Upper lobe of left lung (tissue), 6 donors: Measurements from ENCODE around the gene DNLZ. TPM values are rescaled to one million over a fixed set of nuclear protein-coding genes. Genes with fewer than 3 reads are reported as not detected.
A peak's percentile ranks its signal among the peaks of the same experiment; 100 is the strongest.

Experiments
- ATAC-seq, 2 donors: fragments of 200-7000 bp; cut with Tn5 transposase; one replicate each; pipeline ENCODE4 v1.9.1; 2022; ENCODE audit warnings: mild to moderate bottlenecking in 2 of 2, moderate library complexity in 2 of 2; ENCODE audit not compliant: low FRiP score in 2 of 2
- DNase-seq, 2 donors: peaks; one replicate each; pipeline ENCODE4 v3.0.0-alpha.2; 2019 to 2020
- H3K27ac ChIP-seq, 4 donors: fragments of 200-600 bp; sonication (generic); one replicate each; pipeline ENCODE4 v1.5.1; 2016 to 2019
- H3K27me3 ChIP-seq, 4 donors: fragments of 200-600 bp; sonication (generic); one replicate each; pipeline ENCODE4 v1.5.1; 2017 to 2019
- H3K36me3 ChIP-seq, 4 donors: fragments of 200-600 bp; sonication (generic); one replicate each; pipeline ENCODE4 v1.5.1; 2016 to 2019
- H3K4me1 ChIP-seq, 4 donors: fragments of 200-600 bp; sonication (generic); one replicate each; pipeline ENCODE4 v1.5.1; 2018 to 2019
- H3K4me3 ChIP-seq, 4 donors: fragments of 200-600 bp; sonication (generic); one replicate each; pipeline ENCODE4 v1.5.1; 2017 to 2019; ENCODE audit warnings: mild to moderate bottlenecking in 2 of 4, moderate library complexity in 1 of 4
- H3K9me3 ChIP-seq, 4 donors: fragments of 200-600 bp; sonication (generic); one replicate each; pipeline ENCODE4 v1.5.1; 2018 to 2019
- CTCF ChIP-seq, 6 experiments: fragments of 450-650 bp in 4 of 6; fragments of 200-600 bp in 2 of 6; sonication (generic) in 2 of 6; IDR thresholded peaks; one replicate each; pipeline ENCODE4 v1.5.1; 2016 to 2019; ENCODE audit warnings: antibody characterized with exemption in 6 of 6
- EP300 ChIP-seq, 4 donors: sonication (generic); formaldehyde crosslinking; IDR thresholded peaks; one replicate each; pipeline ENCODE4 v1.5.1; 2017; ENCODE audit warnings: antibody characterized with exemption in 4 of 4, control low read depth in 2 of 4
- POLR2A ChIP-seq, 4 donors: fragments of 450-650 bp; IDR thresholded peaks; one replicate each; pipeline ENCODE4 v1.5.1; 2016 to 2017; ENCODE audit warnings: antibody characterized with exemption in 4 of 4, mild to moderate bottlenecking in 2 of 4
- POLR2AphosphoS5 ChIP-seq, 2 donors: sonication (generic); formaldehyde crosslinking; IDR thresholded peaks; one replicate each; pipeline ENCODE4 v1.5.1; 2017; ENCODE audit warnings: antibody characterized with exemption in 2 of 2
- WGBS, 2 donors: methylation state at CpG; one replicate each; pipeline ENCODE4 v1.1.5; 2017 to 2018; 5-methylcytosine and 5-hydroxymethylcytosine counted together
- total RNA-seq, 6 donors: library from RNA; depleted of rRNA in 4 of 6; stranded (reverse); fragments of >200 nt in 4 of 6; gene quantifications; one replicate each; pipeline versions ENCODE4 v1.1.0 to v1.2.1, GENCODE V29; 2016 to 2021
- donor health status: DM: no; HTN: no; CAD: no; lungs with moderate emphysema.
- donor health status: DM: no; HTN: yes; CAD: no; lungs with severe emphysema.

Gene DNLZ
- total RNA-seq, 6 donors from 2014 or later = 5.2 to 35.9 (median 19.4) TPM

- Histone ChIP-seq H3K4me1 (peaks cover 38 to 52% (median 40%) of the 10 kb centered on the region in 4 donors), H3K9me3 (no peaks in the 10 kb centered on the region), H3K27ac (peak overlapping the region; percentile 65 to 86 (median 84)), H3K4me3 (no peak overlapping the region), H3K36me3 (peaks cover 0 to 16% (median 4%) of the 10 kb centered on the region in 4 donors), H3K27me3 (no peaks in the 10 kb centered on the region)
- DNase-seq (no peak), ATAC-seq (no peak)
- 82 to 83% methylated on average over 6 to 10 of the region's 10 CpGs for WGBS, 2 donors
- TF ChIP-seq POLR2A (IDR thresholded peaks at IDR 0.05) (no peak), EP300 (IDR thresholded peaks at IDR 0.05) (no peak), POLR2AphosphoS5 (IDR thresholded peaks at IDR 0.05) (no peak), CTCF (IDR thresholded peaks at IDR 0.05) (no peak)
These were observed 21.8 kb downstream of the DNLZ start for GRCh38 chr9:136341769-136342168.

GRCh38 chr9:136341042-136341655 is 22.4 kb downstream of the DNLZ start:
- peak in 1 of 2 donors; percentile 64 for DNase-seq
- peaks cover 32 to 46% (median 34%) of the 10 kb centered on the region in 4 donors for H3K4me1 ChIP-seq
- no peaks in the 10 kb centered on the region for H3K9me3 ChIP-seq
- H3K36me3 ChIP-seq = peaks cover 0 to 19% (median 4%) of the 10 kb centered on the region in 4 donors
- TF ChIP-seq CTCF (IDR thresholded peaks at IDR 0.05) (no peak), EP300 (IDR thresholded peaks at IDR 0.05) (no peak), POLR2A (IDR thresholded peaks at IDR 0.05) (no peak), POLR2AphosphoS5 (IDR thresholded peaks at IDR 0.05) (no peak)
- WGBS, 2 donors = 87% methylated on average over 13 to 18 of the region's 18 CpGs
- no peaks in the 10 kb centered on the region for H3K27me3 ChIP-seq
- H3K27ac ChIP-seq = peak overlapping the region in 1 of 4 donors; percentile 31
- ATAC-seq = no peak
- H3K4me3 ChIP-seq = no peak overlapping the region

- Histone ChIP-seq H3K4me1 (peaks cover 27 to 39% (median 27%) of the 10 kb centered on the region in 4 donors), H3K36me3 (peaks cover 0 to 25% (median 5%) of the 10 kb centered on the region in 4 donors), H3K4me3 (no peak overlapping the region), H3K27ac (peak overlapping the region in 1 of 4 donors; percentile 31), H3K27me3 (no peaks in the 10 kb centered on the region), H3K9me3 (no peaks in the 10 kb centered on the region)
- DNase-seq (peak in 1 of 2 donors; percentile 78), ATAC-seq (no peak)
- WGBS, 2 donors = 91 to 100% methylated on average over 4 to 27 of the region's 28 CpGs
- TF ChIP-seq POLR2AphosphoS5 (IDR thresholded peaks at IDR 0.05) (no peak), POLR2A (IDR thresholded peaks at IDR 0.05) (no peak), EP300 (IDR thresholded peaks at IDR 0.05) (no peak), CTCF (IDR thresholded peaks at IDR 0.05) (no peak)
These were observed 23.0 kb downstream of the DNLZ start for GRCh38 chr9:136340356-136341041.

GRCh38 chr9:136339958-136340310 is 23.6 kb downstream of the DNLZ start:
- Histone ChIP-seq H3K4me1 (peaks cover 21 to 34% (median 22%) of the 10 kb centered on the region in 4 donors), H3K27ac (no peak overlapping the region), H3K4me3 (no peak overlapping the region), H3K9me3 (no peaks in the 10 kb centered on the region), H3K27me3 (no peaks in the 10 kb centered on the region), H3K36me3 (peaks cover 0 to 25% (median 8%) of the 10 kb centered on the region in 4 donors)
- peak in 1 of 2 donors; percentile 44 for DNase-seq
- ATAC-seq = no peak
- TF ChIP-seq POLR2A (IDR thresholded peaks at IDR 0.05) (no peak), CTCF (IDR thresholded peaks at IDR 0.05) (no peak), POLR2AphosphoS5 (IDR thresholded peaks at IDR 0.05) (no peak), EP300 (IDR thresholded peaks at IDR 0.05) (no peak)
- WGBS, 2 donors = 90 to 96% methylated on average over 5 to 12 of the region's 12 CpGs
